Stimulated activated CD8-positive, alpha-beta memory T cell treated with anti-CD3 and anti-CD28 coated beads, Interleukin-4, amount 100 ng/mL, for 1 hour (primary cell): ENCODE data around the gene PIAS2.
"Not testable (repeated sequence)": the region's sequence is repeated elsewhere in the genome, so short reads cannot be mapped to it uniquely, and the experiment has no call there.

Experiments used
- DNase-seq, 2 donors: peaks; one replicate each; pipeline ENCODE4 v3.0.0-alpha.2; 2020; ENCODE audit warnings: low read depth in 2 of 2, low spot score in 1 of 2

Gene PIAS2

DNA sequence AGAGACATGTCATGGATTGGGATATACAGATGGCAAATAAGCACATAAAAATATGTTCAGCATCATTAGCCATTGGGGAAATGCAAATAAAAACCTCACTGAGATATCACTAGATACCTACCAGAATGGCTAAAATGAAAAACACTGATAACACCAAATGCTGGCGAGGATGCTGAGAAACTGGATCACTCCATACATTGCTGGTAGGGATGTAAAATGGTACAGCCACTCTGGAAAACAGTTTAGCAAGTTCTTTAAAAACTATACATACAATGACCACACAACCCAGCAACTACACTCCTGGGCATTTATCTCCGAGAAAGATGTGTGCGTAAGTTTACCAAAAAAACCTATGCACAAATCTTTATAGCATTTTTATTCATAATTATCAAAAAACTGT, 13.9 kb downstream of the PIAS2 start:
- no peak for DNase-seq

DNA sequence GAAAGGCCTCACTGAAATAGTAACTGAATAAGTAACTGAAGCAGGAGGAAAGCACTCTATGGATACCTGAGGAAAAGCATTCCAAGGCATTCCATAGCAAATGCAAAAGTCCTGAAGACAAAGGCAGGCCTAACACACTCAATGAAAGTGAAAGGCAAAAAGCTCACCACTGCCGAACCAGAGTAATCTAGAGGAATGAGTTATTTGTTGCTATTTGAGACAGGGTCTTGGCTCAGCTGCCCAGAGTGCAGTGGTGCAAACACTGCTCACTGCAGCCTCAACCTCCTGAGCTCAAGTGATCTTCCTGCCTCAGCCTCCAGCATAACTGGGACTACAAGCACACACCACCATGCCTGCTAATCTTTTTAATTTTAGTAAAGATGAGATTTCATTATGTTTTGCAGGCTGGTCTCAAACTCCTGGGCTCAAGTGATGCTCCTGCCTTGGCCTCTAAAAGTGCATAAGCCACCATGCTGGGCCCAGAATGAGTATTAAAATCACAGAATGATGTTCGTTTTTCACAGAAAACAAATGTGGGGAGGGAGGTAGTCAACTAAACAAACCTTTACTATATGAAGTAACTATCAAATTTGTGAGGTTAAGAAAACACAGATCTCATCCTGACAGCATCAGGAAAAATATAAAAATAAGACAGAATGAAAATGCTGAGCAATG, 17.9 kb downstream of the PIAS2 start:
- no peak for DNase-seq

DNA sequence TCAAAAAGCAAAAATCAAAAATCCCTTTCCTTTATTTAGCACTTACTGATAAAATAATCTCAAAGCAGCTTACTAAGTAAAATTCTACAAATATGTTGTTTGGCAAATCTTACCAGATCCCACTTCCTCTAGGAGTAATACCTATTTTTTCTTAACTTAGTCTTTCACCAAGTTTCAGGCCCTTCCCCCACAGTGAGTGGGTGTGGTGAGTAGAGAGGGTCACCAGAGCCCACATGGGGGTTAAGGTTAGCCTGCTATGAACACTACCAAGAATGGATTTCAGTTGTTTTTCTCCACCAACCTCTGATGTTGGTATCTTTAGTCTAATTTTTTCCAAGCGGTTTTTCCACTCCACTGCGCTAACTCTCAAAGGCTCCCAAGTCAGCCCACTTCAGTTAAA, 23.2 kb downstream of the PIAS2 start:
- DNase-seq = no peak

DNA sequence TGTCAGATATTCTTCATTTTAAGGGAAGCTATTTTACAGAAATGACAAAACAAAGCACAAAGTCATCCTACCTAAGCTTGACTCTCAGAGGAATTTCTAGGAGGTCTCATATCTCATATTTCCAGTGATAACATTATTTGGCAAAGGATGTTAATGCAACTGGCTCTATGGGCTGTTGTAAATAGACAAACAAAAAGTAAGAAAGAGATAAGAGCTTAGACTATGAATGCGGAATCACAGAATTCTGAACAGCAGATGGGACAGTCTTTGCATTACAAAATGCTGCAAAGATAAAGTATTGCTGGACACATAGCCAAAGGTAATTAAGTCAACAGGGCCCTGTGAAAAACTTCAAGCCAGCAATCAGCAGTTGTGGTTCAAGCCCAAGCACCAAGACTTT, 23.9 kb downstream of the PIAS2 start:
- no peak for DNase-seq

DNA sequence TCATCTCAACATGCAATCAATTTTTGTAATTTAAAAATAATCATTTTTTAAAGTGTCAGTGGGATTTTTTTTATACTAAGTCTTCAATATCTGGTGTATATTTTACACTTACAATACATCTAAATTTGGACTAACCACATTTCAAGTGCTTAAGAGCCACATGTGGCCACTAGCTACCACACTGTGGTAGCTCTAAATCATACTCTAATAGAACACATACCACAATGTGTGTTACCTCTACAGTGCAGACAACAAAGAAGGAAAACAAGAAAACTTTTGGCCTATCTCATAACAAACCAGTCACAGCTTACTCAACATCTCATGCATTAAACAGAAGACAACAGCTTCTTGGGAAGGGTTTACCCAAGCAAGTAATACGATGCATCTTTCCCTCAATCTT, 24.5 kb downstream of the PIAS2 start:
- no peak for DNase-seq

DNA sequence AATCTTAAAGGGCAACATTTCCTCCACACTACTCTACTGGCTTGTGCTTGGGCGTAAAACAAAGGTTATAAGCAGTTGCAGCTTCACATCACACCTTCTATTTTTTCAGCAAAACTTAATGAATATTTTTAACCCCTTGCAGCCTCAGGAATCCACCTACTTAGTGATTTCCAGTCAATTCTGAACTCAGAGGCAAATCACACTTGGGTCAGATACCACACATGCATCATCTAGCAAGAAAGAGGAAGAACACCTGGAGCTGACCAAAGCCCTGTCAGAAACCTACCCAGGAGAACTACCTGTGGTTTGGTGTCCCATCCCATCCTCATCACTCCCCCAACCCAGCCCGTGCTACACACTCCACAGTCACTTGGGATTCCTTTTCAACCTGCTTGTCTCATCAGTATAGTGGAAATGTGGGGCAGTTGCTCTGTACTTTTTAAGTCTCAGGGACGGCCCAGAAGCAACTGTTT, 25.5 kb downstream of the PIAS2 start:
- no peak for DNase-seq

DNA sequence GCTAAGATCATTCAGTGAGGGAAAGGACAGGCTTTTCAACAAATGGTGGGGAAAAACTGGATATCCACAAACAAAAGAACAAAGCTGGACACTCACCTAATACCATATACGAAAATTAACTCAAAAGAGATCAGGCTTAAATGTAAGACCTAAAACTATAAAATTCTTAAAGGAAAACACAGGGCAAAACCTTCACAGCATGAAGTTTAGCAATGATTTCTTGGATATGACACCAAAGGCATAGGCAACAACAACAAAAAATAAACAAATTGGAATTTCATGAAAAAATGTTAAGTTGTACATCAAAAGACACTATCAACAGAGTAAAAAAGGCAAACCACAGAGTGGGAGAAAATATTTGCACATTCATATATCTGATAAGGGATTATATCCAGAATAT, 28.3 kb downstream of the PIAS2 start:
- DNase-seq = no peak

DNA sequence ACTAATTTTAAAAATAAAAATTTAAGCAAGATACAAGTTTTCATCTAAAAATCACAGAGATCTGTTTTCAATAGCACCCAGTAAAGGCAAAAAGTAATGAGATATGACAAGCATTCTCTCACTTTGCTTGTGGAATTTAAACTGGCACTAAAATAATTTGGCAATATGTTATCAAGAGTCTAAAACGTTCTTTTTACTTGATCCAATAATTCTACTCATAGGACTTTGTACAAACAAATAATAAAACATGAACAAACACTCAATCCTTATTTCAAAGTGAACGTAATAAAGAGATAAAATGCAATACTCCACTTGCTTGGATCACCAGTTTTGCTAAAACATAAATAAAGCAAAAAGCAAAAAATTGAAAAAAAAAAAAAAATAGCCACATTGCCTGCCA, 30.4 kb downstream of the PIAS2 start:
- DNase-seq = no peak

DNA sequence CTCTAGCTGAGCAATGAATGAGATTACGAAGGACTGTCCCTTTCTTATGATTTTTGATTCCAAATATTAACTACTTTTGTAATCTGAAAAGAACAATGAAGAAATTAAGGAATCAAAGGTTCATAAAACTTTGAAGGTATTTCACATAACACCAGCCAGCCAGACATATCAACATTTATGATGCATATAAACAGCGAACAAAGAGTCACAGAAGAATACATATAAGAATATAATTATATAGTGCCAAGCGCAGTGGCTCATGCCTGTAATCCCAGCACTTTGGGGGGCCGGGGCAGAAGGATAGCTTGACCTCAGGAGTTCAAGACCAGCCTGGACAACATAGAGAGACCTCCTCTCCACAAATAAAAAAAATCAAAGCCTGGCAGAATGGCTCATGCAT, 34.1 kb downstream of the PIAS2 start:
- no peak for DNase-seq

DNA sequence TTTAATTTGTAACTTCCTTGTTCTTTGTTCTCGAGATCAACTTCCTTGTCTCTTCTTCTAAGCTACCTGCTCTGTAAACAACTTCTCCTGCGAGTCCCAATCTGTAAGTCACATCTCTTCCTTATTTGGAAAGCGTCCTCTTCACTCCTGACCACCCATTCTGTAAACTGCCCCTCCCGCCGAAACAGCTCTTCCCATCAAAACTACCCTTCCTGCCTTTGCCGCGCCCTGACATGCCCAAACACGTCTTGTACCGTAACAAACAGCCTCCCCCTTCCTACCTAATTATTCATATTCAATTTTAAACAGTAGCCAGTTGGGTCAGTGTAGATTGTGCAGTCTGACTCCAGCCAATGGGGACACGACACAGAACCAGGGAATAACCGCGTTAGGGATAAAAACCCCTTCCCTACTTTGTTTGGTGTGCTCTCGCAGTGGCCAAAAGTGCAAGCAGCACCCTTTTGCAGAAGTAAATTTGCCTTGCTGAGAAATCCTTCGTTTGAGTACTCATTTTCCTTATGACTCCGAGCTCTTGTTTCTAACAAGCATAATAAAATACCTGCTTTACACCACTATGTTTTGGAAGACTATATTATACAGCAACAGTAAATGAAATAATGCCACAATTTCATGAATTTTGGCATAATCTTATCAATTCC, 39.8 kb downstream of the PIAS2 start:
- no peak for DNase-seq

DNA sequence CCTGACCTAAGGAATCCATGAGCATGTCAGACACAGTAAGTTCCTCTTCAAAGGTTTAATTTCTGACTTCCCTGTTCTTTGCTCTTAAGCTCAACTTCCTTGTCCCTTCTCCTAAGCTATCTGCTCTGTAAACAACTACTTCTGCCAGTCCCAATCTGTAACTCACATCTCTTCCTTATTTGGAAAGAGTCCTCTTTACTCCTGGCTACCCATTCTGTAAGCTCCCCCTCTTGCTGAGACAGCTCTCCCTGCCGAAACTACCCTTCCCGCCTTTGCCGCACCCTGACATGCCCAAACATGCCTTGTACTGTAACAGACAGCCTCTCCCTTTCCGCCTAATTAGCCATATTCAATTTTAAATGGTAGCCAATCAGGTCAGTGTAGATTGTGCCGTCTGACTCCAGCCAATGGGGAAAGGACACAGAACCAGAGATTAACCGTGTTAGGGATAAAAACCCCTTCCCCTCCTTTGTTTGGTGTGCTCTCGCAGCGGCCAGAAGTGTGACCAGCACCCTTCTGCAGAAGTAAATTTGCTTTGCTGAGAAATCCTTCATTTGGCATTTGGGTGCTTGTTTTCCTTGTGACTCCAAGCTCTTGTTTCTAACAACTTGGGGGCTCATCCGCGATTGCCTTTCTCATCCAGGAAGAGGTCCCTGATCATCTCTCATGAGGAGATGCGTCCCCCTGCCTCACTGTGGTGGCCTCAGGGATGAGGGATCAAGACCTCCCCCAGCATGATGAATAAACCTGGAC, 49.0 kb downstream of the PIAS2 start:
- no peak for DNase-seq

DNA sequence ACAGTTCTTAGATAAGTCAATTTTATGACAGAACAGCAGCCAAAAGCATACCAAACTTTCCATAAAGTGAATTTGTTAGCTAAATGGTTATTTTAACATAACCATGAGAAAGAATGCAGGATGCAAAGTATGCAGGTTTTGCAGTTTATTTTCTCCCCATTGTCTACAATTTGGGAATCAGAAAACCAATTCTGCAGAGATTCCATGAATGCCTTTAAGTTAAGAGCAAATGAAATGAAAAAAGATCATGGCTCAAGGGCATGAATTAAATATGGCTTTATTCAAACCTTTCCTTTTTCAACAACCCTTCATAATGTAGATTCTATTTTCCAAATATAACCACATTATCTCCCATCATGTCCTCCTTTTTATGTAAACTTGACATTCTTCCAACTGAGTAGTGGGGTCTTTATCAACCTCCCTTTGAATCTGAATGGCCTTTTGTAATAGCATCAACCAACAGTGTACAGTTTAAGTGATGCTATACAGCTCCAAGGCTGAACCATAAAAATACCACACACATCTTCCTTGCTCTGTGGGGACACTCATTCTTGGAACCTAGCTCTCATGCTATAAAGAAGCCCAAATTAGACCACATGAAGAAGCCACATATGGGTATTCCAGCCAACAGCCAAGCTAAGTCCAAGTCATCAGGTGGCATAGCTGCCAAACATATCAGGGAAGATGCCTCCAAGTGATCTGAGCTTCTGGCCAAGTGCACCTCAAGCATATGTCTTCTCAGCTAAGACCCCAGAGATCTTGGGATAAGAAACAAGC, 49.8 kb downstream of the PIAS2 start:
- DNase-seq = no peak

DNA sequence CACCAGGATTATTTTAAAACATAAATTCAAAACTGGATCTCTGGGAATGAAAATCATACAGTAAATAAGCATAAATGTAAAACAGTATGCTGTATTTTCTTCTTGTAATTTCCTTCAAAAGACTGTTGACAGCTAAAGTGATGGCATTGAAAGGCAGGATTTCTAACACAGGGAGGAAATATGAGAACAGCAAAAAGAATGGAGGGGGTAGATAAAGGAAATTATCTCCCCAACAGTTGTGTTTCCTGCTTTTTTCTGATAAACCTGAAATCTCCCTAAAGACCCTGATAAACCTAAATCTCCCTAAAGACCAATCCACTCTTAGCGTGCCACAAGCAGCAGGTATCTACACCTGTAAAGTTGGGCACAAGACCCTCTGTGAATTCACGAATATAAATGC, 50.8 kb downstream of the PIAS2 start:
- DNase-seq = no peak

DNA sequence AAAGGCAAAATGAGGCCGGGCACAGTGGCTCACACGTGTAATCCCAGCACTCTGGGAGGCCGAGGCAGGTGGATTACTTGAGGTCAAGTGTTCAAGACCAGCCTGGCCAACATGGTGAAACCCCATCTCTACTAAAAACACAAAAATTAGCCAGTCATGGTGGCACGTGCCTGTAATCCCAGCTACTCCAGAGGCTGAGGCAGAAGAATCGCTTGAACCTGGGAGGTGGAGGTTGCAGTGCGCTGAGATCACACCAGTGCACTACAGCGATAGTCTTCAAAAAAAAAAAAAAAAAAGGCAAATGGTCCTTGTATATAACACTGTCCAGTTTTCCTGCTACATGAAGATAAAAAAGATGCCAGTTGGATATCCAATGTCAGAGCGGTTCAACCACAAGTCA, 52.1 kb downstream of the PIAS2 start:
- DNase-seq = not testable (repeated sequence)

DNA sequence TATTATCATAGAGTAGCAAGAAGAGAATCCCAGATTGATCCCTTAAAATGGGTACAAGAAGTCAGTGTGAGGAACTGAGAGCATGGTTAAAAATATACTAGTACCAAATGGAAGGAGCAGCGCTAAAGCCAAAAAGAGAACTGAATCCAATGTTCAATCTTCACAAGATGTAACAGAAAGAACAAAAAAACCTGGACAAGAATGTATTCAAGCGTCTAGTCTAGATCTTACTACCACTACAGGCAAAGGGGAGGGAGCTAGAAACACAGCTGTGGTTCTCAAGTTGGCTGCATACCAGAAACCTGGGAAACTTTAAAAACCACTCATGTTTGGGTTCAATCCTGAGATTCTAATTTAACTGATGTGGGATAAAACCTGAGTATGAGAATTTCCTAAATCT, 57.5 kb downstream of the PIAS2 start:
- no peak for DNase-seq

DNA sequence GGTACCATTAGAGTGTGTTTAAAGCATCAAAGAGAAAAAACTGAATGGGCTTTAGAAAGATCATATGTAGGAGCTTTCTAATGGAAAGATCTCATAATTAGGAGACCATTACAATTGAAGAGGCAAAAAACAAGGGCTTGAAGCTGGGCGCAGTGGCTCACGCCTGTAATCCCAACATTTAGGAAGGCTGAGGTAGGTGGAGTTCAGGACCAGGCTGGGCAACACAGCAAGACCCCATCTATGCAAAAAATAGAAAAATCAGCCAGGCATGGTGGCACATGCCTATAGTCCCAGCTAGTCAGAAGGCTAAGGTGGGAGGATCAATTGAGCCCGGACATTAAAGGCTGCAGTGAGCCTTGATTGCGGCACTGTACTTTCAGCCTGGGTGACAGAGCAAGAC, 59.0 kb downstream of the PIAS2 start:
- DNase-seq = no peak

DNA sequence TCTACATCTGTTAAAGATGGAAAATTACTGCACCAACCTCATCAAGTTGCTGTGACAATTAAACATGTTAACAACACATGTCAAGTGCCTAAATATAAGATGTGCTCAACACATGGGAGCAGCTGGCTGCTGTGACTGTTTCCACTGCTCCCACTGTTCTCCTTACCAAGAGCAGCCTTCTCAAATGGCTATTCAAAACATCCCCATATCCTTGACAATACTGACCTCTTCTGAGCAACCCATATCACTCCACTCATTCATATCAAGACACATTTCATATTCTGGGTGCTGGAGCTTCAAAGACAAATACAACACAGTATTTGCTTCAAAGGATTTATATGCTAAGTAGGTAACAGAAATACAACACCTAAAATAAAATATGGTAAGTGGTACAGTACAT, 60.3 kb downstream of the PIAS2 start:
- no peak for DNase-seq

DNA sequence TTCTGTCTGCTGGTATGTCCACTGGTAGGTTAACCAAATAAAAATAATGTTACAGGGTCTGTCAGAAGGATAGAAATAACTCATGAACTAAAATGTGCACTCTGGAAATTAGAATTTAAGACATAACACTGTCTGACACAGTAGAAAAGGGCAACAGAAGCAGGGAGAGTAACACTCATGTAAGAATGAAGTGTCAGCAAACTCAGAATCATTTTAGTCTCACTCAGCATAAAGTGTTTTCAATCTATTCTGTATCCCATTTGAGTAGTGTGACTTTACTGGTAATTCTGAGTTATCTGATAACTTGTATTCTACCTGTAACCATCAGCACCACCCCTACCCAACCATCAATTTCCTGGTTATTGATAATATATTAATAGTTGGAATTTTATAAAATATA, 68.3 kb downstream of the PIAS2 start:
- DNase-seq = no peak

DNA sequence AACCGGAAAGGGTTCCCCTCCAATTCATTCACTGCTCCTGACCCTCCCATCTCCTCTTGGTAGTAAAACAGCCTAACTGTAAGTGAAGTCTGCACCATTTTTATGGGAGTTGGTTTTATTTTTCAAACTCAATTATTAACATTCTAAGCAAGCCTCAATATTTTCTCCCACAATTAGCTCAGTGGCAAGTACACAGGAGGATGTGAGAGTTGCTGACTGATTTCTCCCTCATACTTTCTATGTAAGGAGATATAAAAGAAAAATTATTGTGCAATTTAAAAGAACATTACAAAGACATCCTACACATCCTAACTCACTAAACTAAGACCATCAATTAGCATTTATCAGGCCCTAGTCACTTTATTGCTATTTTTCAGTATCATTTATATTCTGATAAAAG, 73.9 kb downstream of the PIAS2 start:
- DNase-seq = no peak

DNA sequence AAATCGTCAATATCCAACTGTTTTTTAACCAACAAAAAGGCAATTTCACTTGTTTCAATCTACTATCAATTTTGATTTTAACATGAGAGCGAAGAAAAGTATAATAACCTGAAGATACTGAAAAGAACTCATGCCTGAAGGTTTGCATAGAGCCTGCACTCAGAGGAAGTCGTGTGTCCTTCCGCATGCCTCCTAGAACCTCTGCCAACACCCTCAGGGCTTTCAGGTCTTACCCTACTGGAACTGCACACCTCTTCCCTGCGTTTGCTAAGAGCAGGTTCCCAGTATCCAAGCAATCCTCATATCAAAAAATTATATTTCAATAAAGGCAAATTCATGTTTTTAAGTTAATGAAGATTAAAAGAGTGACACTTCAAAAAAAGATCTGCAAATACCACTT, 74.7 kb downstream of the PIAS2 start:
- no peak for DNase-seq

DNA sequence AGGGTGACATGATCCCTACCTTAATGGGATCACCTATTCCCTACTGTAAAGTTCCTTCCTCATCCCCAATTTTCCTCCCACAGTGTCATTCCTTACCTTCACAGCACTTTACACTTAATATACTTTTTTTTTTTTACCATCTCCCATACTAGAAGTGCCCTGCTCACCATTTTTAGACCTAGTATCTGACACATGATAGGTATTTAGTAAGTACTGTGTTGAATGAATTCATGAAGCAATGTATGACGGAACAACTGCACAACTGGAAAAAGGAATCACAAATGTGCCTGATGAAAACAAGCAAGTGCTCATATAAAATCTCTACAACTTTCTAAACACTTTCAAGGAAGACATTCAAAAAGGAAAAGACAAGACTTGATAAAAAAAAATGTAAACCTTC, 83.4 kb downstream of the PIAS2 start:
- DNase-seq = no peak

DNA sequence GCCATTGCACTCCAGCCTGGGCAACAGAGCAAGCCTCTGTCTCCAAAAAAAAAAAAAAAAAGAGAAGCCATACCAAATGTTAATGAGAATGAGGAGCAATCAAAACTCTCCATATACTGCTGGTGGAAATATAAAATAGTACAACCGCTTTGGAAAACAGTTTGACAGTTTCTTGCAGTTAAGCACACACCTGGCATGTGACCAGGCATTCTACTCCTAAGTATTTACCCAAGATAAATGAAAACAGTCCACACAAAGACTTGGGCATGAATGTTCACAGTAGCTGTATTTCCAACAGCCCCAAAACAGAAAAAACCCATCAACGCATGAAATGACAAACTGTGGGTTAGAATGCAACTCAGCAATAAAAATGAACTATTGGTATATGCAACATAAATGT, 84.5 kb downstream of the PIAS2 start:
- DNase-seq = no peak
